HUDEP-2 (cell line): ENCODE measurements around the gene SHC4.
"Not testable (repeated sequence)": the region's sequence is repeated elsewhere in the genome, so short reads cannot be mapped to it uniquely, and the experiment has no call there.

Source experiments
- DNase-seq, 76 experiments: peaks; one replicate each; lab custom pipeline; 2025; ENCODE audit not compliant: unreplicated experiment in 76 of 76; lab: John Stamatoyannopoulos, UW

The SHC4 gene

DNA sequence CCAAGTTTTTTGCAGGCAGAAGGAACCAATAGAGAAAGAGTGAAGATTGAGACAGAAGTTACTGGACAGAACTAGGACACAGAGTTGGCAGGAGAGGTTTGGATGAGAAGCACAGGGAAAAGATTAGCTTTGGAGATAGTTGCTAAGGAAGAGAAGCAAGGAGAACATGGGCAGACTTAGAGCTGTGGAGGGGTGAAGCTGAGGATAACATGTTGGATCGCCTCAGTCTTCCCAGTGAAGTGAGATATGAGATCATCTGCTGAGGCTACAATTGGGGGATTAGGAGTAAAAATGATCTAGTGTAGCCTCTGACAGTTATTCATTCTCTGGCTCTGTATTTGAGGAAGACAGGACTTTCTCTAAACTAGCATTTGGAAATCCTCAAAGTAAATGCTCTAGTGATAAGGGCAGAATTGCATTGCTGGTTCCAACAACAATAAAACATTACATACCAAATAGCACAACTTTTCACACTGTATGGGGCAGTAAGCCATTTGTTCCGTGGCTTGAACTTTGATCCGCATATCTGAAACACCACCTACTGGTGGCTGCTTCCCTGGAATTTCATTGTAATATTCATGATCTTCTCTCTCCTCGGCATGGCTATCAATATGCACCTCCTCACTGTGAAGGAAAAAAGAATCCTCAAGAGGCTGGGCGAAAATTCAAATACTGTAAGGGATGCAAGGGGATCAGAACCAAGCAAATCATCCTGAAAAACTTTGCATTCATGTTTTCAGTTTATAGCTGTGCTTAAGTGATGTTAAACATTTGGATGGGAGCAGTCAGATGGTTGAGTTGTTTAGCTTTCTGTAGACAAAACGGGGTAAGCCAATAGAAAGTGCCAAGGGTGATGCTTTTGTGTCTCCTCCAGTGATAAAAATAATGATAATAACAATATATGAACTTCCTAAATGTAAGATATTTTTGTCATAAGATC, 107.9 kb downstream of the SHC4 start:
- DNase-seq = peak in 15 of 76 experiments; percentile 3 to 51 (median 19)

DNA sequence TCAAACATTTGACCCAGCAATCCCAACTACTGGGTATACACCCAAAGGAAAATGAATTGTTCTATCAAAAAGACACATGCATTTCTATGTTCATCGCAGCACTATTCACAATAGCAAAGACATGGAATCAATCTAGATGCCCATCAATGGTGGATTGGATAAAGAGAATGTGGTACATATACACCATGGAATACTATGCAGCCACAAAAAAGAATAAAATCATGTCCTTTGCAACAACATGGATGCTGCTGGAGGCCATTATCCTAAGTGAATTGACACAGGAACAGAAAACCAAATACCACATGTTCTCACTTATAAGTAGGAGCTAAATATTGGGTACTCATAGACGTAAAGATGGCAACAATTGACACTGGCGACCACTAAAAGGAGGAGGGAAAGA, 109.3 kb downstream of the SHC4 start:
- not testable (repeated sequence) for DNase-seq

DNA sequence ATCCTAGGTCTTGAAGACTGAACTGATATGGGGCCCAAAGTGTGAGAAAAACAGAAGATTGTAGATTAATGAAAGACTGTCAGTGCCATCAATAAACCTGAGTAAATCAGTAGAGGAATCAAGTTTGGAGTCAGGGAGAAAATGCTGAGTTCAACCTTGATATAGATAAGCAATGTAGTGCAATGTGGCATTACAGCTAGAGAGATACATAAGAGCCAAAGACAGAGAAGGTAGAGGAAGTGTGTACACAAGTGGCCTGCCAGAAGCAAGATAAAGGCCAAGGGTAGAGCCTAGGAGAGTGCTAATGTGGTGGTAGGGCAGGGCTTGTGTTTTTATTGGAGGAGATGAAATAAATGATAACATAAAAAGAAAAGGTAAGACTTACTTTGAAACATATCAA, 111.8 kb downstream of the SHC4 start:
- peak in 41 of 76 experiments; percentile 3 to 70 (median 29) for DNase-seq

DNA sequence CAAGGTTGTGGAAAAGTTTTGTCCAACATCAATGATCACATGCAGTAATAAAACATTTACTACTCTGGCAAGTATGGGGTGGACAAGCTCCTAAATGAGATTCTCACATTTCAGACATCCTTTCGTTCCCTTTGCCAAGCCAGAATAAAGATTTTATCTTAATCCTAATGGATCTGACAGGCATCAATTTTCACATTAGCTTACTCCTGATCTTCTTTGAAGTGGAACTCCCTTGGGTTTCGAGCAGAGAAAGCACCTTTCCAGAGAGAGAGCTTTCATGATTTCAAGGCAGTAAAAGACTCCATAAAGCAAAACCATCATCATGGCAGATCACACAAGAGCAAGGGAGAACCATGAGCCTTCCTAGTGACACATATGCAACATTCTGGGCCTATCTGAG, 113.1 kb downstream of the SHC4 start:
- no peak for DNase-seq

DNA sequence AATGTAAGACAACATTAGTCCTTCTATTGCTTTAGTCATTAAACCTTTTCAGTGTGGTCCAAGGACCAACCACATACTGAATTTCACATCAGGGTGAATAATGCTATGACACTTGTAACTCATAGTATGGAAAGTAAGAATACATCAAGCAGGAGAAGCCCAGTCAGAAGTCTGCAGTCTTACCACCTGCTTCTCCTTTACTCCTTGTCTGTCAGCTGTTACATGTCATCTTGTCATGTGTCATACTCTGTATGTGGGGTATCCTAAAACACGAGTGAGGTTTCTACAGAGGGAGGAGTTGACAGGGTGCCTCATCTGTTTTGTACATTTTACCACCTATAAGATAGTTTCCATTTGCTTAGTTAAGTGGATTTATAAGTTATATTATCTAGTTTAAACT, 118.6 kb downstream of the SHC4 start:
- DNase-seq = no peak

DNA sequence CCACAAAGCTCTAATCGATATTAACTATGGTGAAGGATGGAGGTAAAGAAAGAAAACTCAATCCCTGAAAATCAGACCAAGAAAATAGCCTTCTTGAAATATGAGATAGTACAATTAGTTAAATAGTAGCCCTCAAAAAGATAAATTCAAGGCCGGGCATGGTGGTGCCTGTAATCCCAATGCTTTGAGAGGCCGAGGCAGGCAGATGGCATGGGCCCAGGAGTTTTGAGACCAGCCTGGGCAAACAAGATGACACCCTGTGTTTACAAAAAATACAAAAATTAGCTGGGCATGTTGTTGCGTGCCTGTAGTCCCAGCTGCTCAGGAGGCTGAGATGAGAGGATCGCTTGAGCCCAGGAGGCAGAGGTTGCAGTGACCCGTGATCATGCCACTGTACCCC, 121.2 kb downstream of the SHC4 start:
- no peak for DNase-seq

DNA sequence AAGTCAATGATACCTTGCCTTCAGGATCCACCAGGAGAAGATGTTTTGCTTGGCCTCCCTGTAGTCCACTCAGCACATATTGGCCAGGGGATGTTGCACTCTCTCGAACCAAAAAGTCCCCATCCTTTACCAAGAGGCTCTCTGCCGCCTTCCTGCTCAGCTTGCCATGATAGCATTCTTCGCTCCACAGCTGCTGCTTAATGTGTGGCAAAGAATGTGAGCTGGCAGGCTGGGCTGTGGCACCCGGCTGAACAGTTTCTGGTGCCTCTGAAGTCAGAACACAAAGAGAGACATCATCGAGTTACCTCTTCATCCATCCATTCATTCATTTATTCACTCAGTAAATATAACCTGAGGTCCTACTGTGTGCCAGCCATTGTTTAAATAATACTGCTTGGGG, 129.0 kb downstream of the SHC4 start:
- no peak for DNase-seq

DNA sequence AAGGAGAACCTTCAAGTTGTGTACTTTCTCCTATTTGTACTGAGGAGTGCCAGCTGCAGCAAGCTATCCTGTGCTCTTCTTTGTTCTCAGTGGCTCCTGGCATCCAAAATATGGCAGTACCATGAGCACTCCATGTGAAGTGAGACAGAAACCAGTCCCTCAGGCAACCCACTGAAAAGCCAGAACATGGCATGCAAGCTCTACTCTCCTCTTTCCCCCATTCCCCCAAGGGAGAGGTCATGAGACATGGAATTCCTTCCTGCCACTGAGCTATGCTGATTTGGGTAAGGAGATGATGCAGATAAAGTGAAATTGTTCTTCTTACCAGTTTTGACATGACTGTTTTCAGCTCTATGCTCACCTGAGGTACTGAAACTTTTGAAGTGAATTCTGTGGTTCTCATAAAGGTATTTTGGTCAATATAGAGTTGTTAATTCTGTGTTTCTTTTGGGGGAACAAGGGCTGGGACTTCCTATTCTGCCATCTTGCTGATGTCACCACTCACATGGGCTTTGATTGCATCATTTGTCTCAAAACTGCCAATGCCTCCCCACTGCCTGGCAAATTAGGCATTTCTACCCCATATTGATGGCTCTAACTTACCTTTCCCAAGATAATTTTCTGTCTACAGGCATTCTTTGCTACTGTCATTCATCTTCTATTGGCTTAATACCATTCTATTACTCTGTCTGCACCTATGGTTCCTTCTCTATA, 130.0 kb downstream of the SHC4 start:
- DNase-seq = no peak

DNA sequence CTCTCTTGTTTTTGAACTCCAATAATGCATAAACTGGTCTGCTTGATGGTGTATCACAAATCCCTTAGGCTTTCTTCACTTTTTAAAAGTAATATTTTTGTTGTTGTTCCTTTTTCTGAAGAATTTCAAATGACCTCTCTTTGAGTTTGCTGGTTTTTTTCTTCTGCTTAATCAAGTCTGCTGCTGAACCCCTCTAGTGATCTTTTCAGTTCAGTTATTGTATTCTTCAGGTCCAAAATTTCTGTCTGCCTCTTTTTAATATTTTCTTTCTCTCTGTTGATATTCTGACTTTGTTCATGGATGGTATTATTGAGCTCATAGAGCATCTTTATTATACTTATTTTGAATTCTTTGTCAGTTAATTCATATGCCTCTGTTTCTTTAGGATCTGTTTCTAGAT, 131.1 kb downstream of the SHC4 start:
- no peak for DNase-seq

DNA sequence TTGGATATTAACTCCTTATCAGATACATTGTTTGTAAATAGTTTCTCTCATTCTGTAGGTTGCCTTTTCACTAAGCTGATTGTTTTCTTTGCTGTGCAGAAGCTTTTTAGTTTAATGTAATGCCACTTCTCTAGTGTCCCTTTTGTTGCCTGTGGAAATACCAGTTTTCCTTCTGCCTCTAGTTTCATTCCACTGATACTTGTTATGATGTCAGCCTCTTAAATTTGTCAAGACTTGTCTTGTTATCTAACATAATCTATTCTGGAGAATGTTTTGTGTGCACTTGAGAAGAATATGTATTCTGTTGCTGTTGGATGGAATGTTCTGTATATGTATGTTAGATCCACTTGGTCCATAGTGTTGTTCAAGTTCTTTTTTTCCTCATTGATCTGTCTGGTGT, 134.8 kb downstream of the SHC4 start:
- DNase-seq = no peak

DNA sequence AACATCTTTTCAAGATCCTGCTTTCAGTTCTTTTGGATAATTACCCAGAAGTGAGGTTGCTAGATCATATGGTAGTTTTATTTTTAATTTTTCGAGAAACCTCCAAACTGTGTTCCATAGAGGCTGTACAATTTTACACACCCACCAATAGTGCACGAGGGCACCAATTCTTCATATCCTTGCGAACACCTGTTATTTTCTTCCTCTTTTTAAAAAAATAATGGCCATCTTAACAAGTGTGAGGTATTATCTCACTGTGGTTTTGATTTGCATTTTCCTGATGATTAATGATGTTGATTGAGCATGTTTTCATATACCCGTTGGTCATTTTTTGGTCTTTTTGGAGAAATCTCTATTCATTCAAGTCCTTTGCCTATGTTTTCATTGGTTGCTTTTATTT, 135.2 kb downstream of the SHC4 start:
- DNase-seq = no peak

DNA sequence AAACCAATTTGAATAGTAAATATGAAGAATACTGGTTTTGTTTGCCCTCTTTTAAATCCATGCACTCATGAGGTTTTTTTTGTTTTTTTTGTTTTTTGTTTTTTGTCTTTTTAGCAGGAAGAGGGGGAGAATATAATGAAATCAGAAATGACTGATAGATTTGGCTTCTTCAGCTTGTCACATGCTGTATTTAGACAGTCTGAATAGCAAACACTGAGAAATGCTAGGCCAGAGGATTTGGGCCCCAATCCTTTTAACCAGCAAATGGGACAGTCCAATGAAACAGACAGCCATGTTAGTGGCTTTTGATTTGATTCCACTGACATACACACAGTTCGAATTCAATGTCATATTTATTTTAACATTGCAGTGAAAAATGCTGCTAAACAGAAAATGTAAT, 138.6 kb downstream of the SHC4 start:
- no peak for DNase-seq

DNA sequence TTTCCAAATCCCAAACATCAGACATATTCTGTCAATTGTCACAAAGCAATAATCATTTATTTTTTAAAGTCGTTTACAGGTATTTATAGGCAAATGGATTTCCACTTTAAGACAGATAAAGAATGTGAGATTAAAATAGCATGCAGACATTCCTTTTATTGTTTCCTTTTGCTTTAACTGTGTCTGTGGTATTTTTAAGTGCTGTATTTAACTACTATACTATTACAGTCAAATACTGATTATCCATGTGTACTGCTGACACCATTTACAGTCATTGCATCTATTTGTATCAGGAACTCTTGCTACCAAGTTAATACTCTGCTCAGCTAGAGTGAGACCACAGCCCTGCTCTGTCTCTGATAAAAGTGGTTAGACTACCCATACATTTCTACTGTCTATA, 140.0 kb downstream of the SHC4 start:
- no peak for DNase-seq

DNA sequence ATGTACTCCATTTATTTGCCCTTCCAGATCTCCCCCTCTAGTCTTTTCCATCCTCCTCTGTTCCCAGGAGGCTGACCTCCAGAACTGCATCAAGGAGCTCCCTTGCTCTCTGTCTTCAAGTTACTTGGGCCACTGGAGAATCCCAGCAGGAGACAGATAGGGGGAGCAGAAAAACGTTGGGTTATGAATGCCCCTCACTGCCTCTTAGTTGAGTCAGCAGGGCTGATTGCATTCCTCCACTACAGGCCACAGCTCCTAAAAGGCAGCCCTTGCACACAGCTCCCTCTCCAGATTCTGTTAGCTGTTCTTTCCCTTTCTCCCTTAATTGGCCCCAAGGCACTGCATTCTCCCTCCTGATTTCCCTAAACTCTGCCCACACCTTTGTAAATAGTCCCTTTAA, 140.5 kb downstream of the SHC4 start:
- DNase-seq = no peak

DNA sequence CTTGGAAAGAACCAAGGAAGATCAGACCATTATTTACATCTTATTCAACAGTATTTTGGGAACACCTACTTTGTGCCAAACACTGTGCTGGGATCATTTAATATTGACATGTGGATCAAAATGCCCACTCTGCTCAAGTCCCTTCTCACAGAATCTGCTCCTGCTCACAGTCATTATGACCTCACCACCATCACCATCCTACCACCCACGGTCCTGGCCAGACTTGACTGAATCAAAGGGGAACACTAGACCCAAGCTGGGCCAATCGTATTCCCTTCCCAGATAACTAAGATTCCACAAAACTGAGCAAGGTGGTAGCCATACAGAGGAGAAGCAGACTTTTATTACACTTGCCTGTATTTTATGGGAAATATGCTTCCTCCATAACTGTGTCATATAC, 149.4 kb downstream of the SHC4 start:
- DNase-seq = no peak

DNA sequence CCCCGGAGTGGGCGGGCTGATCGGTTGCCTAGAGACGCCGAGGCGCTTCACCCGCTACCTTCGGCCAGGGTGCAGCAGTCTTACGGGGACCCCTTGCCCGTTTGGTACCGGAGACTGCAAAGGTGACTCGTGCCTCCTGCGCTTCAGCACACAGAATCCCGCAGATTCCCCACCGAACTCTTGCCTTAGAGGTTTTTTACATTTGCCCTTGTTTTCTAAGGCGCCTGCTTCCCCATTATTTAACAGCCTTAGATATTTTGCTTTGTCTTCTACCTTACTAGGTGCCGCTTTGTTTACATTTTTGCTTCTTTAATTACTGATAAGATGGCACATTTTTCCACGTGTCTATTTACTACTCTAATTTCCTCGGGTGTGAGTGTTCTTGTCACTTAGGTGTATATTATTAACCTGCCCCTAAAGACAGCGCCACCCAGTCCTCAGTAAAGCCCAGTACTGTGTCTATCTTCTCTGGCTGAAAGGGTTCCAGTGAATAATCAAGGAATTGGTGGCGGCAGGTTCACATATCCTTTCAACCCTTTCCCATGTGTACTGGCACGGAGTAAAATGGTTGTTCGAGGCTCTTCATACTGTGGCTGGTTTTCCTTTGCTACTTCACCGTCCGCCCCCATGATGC, 152.3 kb downstream of the SHC4 start:
- DNase-seq = peak in 5 of 76 experiments; percentile 16 to 55 (median 21)

DNA sequence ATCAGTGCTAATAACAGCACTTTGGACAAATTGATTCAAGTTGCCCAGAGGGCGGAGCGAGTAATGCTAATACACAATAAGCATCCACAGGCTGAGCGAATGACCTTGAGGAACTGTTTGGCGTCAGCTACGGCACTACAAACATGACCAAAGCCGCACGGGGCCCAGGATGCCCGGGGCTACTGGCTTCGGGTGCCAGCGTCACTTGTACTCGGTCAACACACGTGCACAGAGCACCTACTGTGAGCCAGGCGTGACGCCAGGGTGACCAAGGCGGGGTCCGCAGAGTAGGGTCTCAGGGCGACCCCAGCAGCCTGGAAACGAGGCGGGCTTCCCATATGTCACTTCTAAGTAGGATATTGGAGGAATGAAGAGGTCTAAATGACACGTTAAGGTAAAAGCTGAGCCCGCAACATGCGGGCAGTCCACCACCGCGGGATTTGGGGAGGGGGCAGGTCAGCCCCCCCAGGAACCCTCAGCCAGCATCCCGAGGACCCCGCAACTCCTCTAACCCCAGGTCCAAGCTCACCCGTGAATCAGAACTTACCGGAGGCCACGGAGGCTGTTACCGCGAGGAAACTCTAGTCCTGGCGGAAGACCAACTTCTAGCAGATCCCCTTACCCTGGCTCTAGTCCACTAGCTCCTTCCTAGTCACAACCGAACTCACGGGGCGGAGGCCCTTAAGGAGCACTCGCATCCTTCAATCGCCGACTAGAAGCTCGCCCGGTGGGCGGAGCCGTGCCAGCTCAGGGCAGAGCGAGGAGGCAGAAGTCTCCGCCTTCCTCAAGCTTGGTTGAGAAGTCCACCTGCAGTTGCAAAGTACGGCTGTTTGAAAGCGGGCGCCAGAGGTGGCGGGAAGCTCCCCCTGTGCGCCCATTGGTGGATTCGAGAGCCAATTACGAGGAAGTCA, 153.1 kb downstream of the SHC4 start, which contains the start of gene CEP152:
Gene CEP152, minus strand, starts transcription at position 656 of the 911 bp plus-strand sequence. CDS start 5,420 bp downstream, outside the sequence.
- peak; percentile 57 to 100 (median 99) for DNase-seq

DNA sequence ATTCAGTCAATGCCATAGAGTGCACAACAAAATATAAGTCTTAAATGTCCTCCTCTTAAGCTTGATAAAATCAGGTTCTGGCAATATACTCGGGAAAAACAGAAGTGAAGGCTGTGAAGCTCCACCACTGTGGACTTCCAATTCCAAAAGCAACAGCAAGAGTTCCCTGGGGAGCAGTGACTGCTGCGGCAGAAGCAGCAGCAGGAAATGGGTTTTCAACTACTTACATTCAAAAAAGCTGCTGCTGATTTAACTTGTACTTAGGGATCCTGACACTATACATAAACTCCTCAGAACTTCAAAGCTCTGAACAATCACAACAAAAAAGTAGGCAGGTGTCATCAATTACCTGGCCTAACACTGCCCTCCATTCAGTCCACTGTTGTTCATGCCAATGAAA, 157.6 kb downstream of the SHC4 start:
- DNase-seq = no peak

DNA sequence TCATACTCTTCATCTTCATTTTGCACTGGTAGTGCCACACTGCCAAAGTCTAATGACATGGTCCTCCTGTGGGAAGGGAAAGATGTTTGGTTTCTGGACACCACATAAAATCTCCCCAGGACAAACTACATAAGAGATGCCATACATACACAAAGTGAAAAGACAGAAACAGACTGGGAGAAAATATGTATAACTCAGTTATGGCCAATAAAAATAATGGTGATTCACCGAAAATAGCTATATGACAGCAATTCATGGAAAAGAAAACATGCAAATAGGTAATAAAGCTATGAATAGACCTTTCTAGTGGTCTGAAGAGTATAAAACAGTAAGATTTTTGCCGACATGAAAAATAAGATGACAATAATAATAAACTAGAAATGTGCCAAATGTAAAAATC, 158.1 kb downstream of the SHC4 start:
- DNase-seq = no peak

DNA sequence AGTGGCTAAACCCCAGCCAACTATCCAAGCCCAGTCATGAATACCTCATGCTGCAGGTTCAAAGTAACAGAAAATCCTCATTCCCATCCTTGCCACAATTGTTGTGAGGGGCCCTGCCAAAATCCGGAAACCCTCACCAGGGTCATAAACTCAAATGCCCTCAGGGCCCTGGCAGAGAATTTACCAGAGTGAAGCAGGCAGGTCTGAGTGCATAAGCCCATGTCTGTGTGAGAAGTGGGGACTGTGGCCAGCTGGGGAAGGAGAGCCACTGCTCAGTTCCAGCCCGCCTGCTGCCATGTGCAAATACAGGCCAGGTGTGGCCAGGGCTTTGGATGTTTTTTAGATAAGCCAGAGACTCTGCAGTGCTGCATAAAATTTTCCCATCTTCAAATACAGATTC, 159.8 kb downstream of the SHC4 start:
- no peak for DNase-seq
